ENCODE data around the gene CHEK2.

CHEK2 gene

DNA sequence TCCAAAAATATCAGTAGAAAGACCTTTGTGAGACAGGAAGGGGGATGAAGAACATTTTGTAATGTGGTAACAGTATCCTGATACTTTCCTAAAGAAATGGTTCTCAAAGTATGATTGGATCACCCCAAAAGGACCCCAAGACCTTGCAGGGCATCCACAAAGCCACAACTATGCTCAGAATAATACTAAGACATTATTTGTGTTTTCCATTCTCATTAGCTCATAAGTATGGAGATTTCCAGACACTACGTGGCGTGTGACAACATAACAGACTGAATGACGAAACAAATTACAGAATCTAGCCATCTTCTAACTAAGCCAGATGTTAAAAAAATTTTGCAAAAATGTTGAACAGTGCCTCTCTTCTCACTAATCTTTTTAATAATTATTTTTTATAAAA is 24.9 kb downstream of the CHEK2 start:
- DNase-seq (ENCODE audit: low spot score), result no peak
- TF ChIP-seq, protein P1, sequence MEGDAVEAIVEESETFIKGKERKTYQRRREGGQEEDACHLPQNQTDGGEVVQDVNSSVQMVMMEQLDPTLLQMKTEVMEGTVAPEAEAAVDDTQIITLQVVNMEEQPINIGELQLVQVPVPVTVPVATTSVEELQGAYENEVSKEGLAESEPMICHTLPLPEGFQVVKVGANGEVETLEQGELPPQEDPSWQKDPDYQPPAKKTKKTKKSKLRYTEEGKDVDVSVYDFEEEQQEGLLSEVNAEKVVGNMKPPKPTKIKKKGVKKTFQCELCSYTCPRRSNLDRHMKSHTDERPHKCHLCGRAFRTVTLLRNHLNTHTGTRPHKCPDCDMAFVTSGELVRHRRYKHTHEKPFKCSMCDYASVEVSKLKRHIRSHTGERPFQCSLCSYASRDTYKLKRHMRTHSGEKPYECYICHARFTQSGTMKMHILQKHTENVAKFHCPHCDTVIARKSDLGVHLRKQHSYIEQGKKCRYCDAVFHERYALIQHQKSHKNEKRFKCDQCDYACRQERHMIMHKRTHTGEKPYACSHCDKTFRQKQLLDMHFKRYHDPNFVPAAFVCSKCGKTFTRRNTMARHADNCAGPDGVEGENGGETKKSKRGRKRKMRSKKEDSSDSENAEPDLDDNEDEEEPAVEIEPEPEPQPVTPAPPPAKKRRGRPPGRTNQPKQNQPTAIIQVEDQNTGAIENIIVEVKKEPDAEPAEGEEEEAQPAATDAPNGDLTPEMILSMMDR (IDR thresholded peaks at IDR 0.05; ENCODE audit: extremely low read depth, missing control alignments), result no peak

DNA sequence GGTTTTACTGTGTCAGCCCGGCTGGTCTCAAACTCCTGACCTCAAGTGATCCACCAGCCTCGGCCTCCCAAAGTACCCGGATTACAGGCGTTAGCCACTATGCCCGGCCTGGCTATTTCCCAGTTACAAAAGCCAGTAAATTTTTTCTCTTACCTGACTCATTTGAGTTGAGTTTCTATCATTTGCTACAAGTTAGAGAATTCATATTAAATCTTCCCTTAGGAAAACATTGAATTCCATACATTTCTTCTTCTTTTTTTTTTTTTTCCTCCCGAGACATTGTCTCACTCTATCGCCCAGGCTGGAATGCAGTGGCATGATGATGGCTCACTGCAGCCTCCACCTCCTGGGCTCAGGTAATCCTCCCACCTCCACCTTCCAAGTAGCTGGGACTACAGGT is 26.0 kb downstream of the CHEK2 start:
- DNase-seq (ENCODE audit: low spot score), result no peak
- TF ChIP-seq, protein P1 (IDR thresholded peaks at IDR 0.05; ENCODE audit: extremely low read depth, missing control alignments), result no peak

DNA sequence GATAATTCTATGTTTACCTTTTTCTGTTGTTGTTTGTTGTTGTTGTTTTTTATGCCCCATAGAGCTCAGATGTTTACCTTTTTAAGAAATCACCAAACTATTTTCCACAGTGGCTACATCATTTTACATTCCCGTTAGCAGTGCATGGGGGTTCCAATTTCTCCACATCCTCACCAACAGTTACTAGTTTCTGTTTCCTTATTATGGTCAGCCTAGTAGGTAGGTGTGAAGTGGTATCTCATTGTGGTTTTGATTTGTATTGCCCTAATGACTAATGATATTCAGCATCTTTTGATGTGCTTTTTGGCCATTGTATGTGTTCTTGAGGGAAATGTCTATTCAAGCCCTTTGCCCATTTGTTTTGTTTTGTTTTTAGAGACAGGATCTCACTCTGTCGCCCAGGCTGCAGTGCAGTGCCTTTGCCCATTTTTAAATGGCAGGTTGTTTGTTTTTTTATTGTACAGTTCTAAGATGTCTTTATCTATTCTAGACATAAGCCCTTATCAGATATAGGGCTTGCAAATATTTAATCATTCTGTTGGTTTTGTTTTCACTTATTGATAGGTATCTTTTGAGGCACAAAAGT is 27.5 kb downstream of the CHEK2 start:
- TF ChIP-seq, protein P1 (IDR thresholded peaks at IDR 0.05; ENCODE audit: extremely low read depth, missing control alignments), result no peak
- DNase-seq (ENCODE audit: low spot score), result no peak

DNA sequence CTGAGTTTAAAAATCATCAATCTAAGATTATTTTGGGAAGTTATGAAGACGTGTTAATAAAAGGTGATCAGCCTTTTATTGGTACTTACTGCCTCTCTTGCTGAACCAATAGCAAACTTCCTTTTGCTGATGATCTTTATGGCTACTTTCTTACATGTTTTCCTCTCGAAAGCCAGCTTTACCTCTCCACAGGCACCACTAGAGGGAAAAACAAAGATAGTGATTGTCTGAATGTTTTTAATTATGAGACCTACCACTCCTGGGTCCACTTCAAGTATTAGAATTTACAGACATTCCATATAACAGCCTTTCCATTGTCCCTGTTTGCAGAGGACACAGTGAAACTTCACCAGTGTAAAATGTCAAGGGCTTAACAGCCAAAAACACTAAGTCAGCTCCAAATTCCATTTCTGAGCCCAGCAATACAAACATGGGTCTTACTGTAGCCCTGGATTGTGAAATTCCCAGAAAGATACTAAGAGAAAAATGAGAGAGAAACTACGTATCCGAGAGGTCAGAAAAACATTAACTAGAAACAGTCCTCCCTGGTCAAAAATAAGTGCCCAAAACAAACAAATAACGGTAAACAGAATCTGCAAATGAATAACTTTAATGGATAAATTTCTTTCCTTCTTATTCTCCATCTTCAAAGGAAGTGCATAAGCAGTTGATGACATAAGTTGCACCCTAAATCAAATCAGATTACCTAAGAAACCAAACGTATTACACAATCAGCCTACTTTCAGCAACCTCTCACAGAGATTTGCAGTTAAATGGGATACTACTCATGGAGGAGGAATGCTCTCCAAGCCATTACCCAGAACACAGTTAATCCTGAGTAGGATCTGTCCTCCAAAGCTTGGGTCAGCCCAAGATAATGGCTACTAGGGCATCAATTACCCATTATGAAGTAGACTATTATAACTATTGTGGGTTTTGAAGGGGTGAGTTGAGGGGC is 29.5 kb downstream of the CHEK2 start:
- TF ChIP-seq, protein P1 (IDR thresholded peaks at IDR 0.05; ENCODE audit: extremely low read depth, missing control alignments), result no peak
- DNase-seq (ENCODE audit: low spot score), result no peak

- TF ChIP-seq, protein P1 (IDR thresholded peaks at IDR 0.05; ENCODE audit: extremely low read depth, missing control alignments), result no peak
- no peak for DNase-seq (ENCODE audit: low spot score)
Observed at GRCh38 chr22:28711341-28711740, 30.3 kb downstream of the CHEK2 start.

- no peak for DNase-seq (ENCODE audit: low spot score)
- TF ChIP-seq, protein P1 (IDR thresholded peaks at IDR 0.05; ENCODE audit: extremely low read depth, missing control alignments), result no peak
Observed at GRCh38 chr22:28710576-28711191, 30.9 kb downstream of the CHEK2 start.

GRCh38 chr22:28710107-28710506 is 31.5 kb downstream of the CHEK2 start:
- TF ChIP-seq, protein P1 (IDR thresholded peaks at IDR 0.05; ENCODE audit: extremely low read depth, missing control alignments), result no peak
- DNase-seq (ENCODE audit: low spot score), result no peak
